ENCODE measurements around the gene ARHGAP42. TPM values are rescaled to one million over a fixed set of nuclear protein-coding genes. Genes with fewer than 3 reads are reported as not detected.

ARHGAP42 gene
- total and polyA plus RNA-seq, 10 donors = 3.5 to 31.0 (median 19.6) TPM

DNA sequence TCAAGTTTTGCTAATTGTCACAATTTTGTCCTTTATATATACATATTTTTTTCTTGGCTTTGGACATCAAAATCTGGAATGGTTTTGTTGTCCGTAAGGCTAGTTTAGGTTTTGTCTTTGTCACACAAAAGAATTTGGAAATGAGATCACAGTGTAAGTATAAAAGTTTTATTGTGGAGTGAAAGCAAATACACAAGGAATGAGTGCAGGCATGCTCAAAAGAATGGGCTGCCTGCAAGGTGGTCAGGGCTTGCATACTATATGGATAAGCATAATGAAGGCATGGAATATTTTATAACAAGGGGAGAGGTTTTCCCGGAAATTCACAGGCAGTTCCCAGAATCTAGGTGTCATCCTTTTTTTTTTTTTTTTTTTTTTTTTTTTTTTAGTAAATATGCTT is 150.2 kb downstream of the ARHGAP42 start:
- intact Hi-C loops (cut with DNase I; ENCODE audit: low total_unique reads) = no loop called here
- DNase-seq = no peak
- no peak overlapping the region for H3K4me3 ChIP-seq
- no peak overlapping the region for H3K27ac ChIP-seq
- no peaks in the 10 kb centered on the region for H3K27me3 ChIP-seq (replicated peaks in 1 of 7)
- no peaks in the 10 kb centered on the region for H3K4me1 ChIP-seq
- H3K36me3 ChIP-seq = no peaks in the 10 kb centered on the region
- TF ChIP-seq POLR2AphosphoS5 (IDR thresholded peaks at IDR 0.05) = no peak
- TF ChIP-seq CTCF (IDR thresholded peaks at IDR 0.05 in 8 of 11, conservative IDR thresholded peaks at IDR 0.05 in 3 of 11) = no peak
- TF ChIP-seq POLR2A (IDR thresholded peaks at IDR 0.05) = no peak
- no peaks in the 10 kb centered on the region for H3K9me3 ChIP-seq
- 84 to 91% (median 90%) methylated on average over 2 of the region's 2 CpGs for WGBS, 5 donors

GRCh38 chr11:100841711-100842407 is 154.8 kb downstream of the ARHGAP42 start:
- TF ChIP-seq POLR2A (IDR thresholded peaks at IDR 0.05) = no peak
- TF ChIP-seq CTCF (IDR thresholded peaks at IDR 0.05 in 8 of 11, conservative IDR thresholded peaks at IDR 0.05 in 3 of 11) = no peak
- TF ChIP-seq POLR2AphosphoS5 (IDR thresholded peaks at IDR 0.05) = no peak
- Histone ChIP-seq H3K27me3 (replicated peaks in 1 of 7) (no peaks in the 10 kb centered on the region), H3K27ac (no peak overlapping the region), H3K36me3 (no peaks in the 10 kb centered on the region), H3K9me3 (no peaks in the 10 kb centered on the region), H3K4me3 (no peak overlapping the region), H3K4me1 (no peaks in the 10 kb centered on the region)
- DNase-seq = no peak
- WGBS, 5 donors = 81 to 94% (median 87%) methylated on average over 4 of the region's 4 CpGs
- intact Hi-C loops (cut with DNase I; ENCODE audit: low total_unique reads) = no loop called here

DNA sequence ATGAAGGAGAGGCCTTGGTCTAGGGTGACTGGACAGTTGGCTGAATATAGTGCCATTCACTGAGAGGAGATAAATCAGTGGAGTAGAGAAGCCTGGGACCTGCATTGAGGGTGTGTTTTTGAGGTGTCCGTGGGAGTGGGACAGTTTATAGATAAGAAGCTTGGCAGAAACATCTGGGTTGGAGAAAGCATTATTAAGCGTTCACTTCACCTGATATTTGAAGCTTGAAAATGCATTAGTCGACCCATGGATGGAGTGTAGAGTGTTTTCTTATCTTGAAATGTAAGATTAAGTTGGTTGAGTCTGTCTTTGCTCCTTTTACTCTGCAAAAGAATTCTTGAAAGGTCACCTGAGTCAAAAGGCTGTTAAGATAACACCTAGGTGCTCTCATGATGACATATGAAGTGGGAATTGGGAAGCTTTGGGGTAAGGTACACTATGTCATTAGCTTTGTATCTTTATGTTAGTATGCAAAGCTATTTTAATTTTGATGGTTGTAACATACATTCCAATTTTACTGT is 160.7 kb downstream of the ARHGAP42 start:
- no peaks in the 10 kb centered on the region for H3K27me3 ChIP-seq (replicated peaks in 1 of 7)
- WGBS, 5 donors = 52 to 91% (median 58%) methylated on average over 3 of the region's 3 CpGs
- no peaks in the 10 kb centered on the region for H3K4me1 ChIP-seq
- H3K36me3 ChIP-seq = no peaks in the 10 kb centered on the region
- DNase-seq = no peak
- no peaks in the 10 kb centered on the region for H3K9me3 ChIP-seq
- intact Hi-C loops (cut with DNase I; ENCODE audit: low total_unique reads) = no loop called here
- no peak overlapping the region for H3K27ac ChIP-seq
- H3K4me3 ChIP-seq = no peak overlapping the region
- no peak for TF ChIP-seq POLR2AphosphoS5 (IDR thresholded peaks at IDR 0.05)
- TF ChIP-seq POLR2A (IDR thresholded peaks at IDR 0.05) = no peak
- no peak for TF ChIP-seq CTCF (IDR thresholded peaks at IDR 0.05 in 8 of 11, conservative IDR thresholded peaks at IDR 0.05 in 3 of 11)

GRCh38 chr11:100849009-100849900 is 162.2 kb downstream of the ARHGAP42 start:
- 54 to 71% (median 61%) methylated on average over 4 of the region's 4 CpGs for WGBS, 5 donors

More at GRCh38 chr11:100849009-100849900, 162.2 kb downstream of the ARHGAP42 start:
- H3K27ac ChIP-seq = peak overlapping the region in 1 of 8 donors; percentile 26
- no peaks in the 10 kb centered on the region for H3K27me3 ChIP-seq (replicated peaks in 1 of 7)
- intact Hi-C loops (cut with DNase I; ENCODE audit: low total_unique reads) = no loop called here
- no peak overlapping the region for H3K4me3 ChIP-seq
- H3K36me3 ChIP-seq = no peaks in the 10 kb centered on the region
- H3K9me3 ChIP-seq = no peaks in the 10 kb centered on the region
- no peaks in the 10 kb centered on the region for H3K4me1 ChIP-seq
- no peak for DNase-seq
- TF ChIP-seq POLR2A (IDR thresholded peaks at IDR 0.05) = no peak
- no peak for TF ChIP-seq POLR2AphosphoS5 (IDR thresholded peaks at IDR 0.05)
- TF ChIP-seq CTCF (IDR thresholded peaks at IDR 0.05 in 8 of 11, conservative IDR thresholded peaks at IDR 0.05 in 3 of 11) = no peak

Data from spleen (tissue), 11 donors.